GM21825 (cell line): Measurements from ENCODE around the gene ITGAX.

Experiments used
- ATAC-seq: cut with Tn5 transposase; IDR thresholded peaks from one replicate; pipeline ENCODE4 v1.9.1; 2021; ENCODE audit warnings: mild to moderate bottlenecking, moderate library complexity; ENCODE audit not compliant: unreplicated experiment

The ITGAX gene

GRCh38 chr16:31347445-31347844 is 7.5 kb upstream of the ITGAX start:
- ATAC-seq = no peak

GRCh38 chr16:31348579-31348978 is 6.4 kb upstream of the ITGAX start:
- no peak for ATAC-seq

GRCh38 chr16:31350275-31351005 is 4.5 kb upstream of the ITGAX start:
- ATAC-seq = no peak

GRCh38 chr16:31351246-31351941 is 3.6 kb upstream of the ITGAX start:
- no peak for ATAC-seq

GRCh38 chr16:31351942-31352325 is 3.0 kb upstream of the ITGAX start:
- no peak for ATAC-seq

GRCh38 chr16:31352376-31353115 is 2.4 kb upstream of the ITGAX start:
- ATAC-seq = no peak

- no peak for ATAC-seq
Measured at GRCh38 chr16:31355431-31356100, 590 bp downstream of the ITGAX start.

- ATAC-seq = no peak
Measured at GRCh38 chr16:31356566-31357323, 1.8 kb downstream of the ITGAX start.

GRCh38 chr16:31357324-31358109 is 2.5 kb downstream of the ITGAX start:
- ATAC-seq = no peak

- no peak for ATAC-seq
Measured at GRCh38 chr16:31360251-31360650, 5.3 kb downstream of the ITGAX start.

- ATAC-seq = no peak
Measured at GRCh38 chr16:31361201-31362110, 6.5 kb downstream of the ITGAX start.

- no peak for ATAC-seq
Measured at GRCh38 chr16:31362476-31363405, 7.8 kb downstream of the ITGAX start.

- ATAC-seq = no peak
Measured at GRCh38 chr16:31363721-31364120, 8.7 kb downstream of the ITGAX start.

GRCh38 chr16:31364421-31364820 is 9.4 kb downstream of the ITGAX start:
- no peak for ATAC-seq

- ATAC-seq = no peak
Measured at GRCh38 chr16:31365131-31365865, 10.3 kb downstream of the ITGAX start.

GRCh38 chr16:31367853-31368252 is 12.9 kb downstream of the ITGAX start:
- ATAC-seq = no peak

GRCh38 chr16:31371008-31371407 is 16.0 kb downstream of the ITGAX start:
- ATAC-seq = no peak
